NCI-H510A (cell line): ENCODE results near the gene PKMYT1.
"Not testable (repeated sequence)": the region's sequence is repeated elsewhere in the genome, so short reads cannot be mapped to it uniquely, and the experiment has no call there.

Experiments used
- DNase-seq: peaks from one replicate; lab custom pipeline; 2025; lab: John Stamatoyannopoulos, UW

The PKMYT1 gene

GRCh38 chr16:2933701-2934100 is 46.5 kb downstream of the PKMYT1 start:
- no peak for DNase-seq

GRCh38 chr16:2933136-2933535 is 47.1 kb downstream of the PKMYT1 start:
- no peak for DNase-seq

GRCh38 chr16:2931231-2931914 is 48.9 kb downstream of the PKMYT1 start:
- DNase-seq = not testable (repeated sequence)

GRCh38 chr16:2930236-2930635 is 50.0 kb downstream of the PKMYT1 start:
- DNase-seq = no peak

GRCh38 chr16:2929693-2930092 is 50.6 kb downstream of the PKMYT1 start:
- no peak for DNase-seq

- DNase-seq = no peak
Measured at GRCh38 chr16:2928796-2929195, 51.5 kb downstream of the PKMYT1 start.

GRCh38 chr16:2928151-2928550 is 52.1 kb downstream of the PKMYT1 start:
- not testable (repeated sequence) for DNase-seq

GRCh38 chr16:2927010-2927646 is 53.1 kb downstream of the PKMYT1 start:
- DNase-seq = peak; percentile 30

GRCh38 chr16:2926650-2926999 is 53.6 kb downstream of the PKMYT1 start:
- no peak for DNase-seq

- no peak for DNase-seq
Measured at GRCh38 chr16:2925951-2926649, 54.1 kb downstream of the PKMYT1 start.

- DNase-seq = no peak
Measured at GRCh38 chr16:2924901-2925755, 55.1 kb downstream of the PKMYT1 start.

GRCh38 chr16:2923481-2923880 is 56.8 kb downstream of the PKMYT1 start:
- no peak for DNase-seq
